Endothelial cell of hepatic sinusoid (primary cell): Measurements from ENCODE around the gene B3GNT7.

ENCODE experiments used
- in situ Hi-C: cut with HindIII; loops from 2 replicates; pipeline ENCODE4 v1.10.0; 2017; ENCODE audit warnings: low sequenced_read_pairs

B3GNT7 gene

GRCh38 chr2:231418820-231419640 is 23.5 kb downstream of the B3GNT7 start:
- in situ Hi-C loops, result loop anchor here (25.0 kb wide), 1 partner anchor 182 kb away; no protein-coding TSS in a partner anchor

GRCh38 chr2:231421051-231421580 is 25.6 kb downstream of the B3GNT7 start:
- in situ Hi-C loops, result loop anchor here (25.0 kb wide), 1 partner anchor 184 kb away; no protein-coding TSS in a partner anchor

GRCh38 chr2:231422056-231422455 is 26.5 kb downstream of the B3GNT7 start:
- in situ Hi-C loops, result loop anchor here (25.0 kb wide), 1 partner anchor 185 kb away; no protein-coding TSS in a partner anchor

GRCh38 chr2:231423176-231423575 is 27.7 kb downstream of the B3GNT7 start:
- in situ Hi-C loops, result loop anchor here (25.0 kb wide), 1 partner anchor 186 kb away; no protein-coding TSS in a partner anchor

- in situ Hi-C loops, result loop anchor here (5.0 to 25.0 kb wide), 2 partner anchors 87 to 338 kb away; no protein-coding TSS in a partner anchor
Observed at GRCh38 chr2:231425291-231425810, 29.8 kb downstream of the B3GNT7 start.

GRCh38 chr2:231425811-231426703 is 30.5 kb downstream of the B3GNT7 start:
- in situ Hi-C loops, result loop anchor here (5.0 to 25.0 kb wide), 2 partner anchors 86 to 339 kb away; no protein-coding TSS in a partner anchor

GRCh38 chr2:231427116-231427515 is 31.6 kb downstream of the B3GNT7 start:
- in situ Hi-C loops, result loop anchor here (5.0 to 25.0 kb wide), 2 partner anchors 85 to 340 kb away; no protein-coding TSS in a partner anchor

- in situ Hi-C loops, result loop anchor here (5.0 to 25.0 kb wide), 2 partner anchors 83 to 342 kb away; no protein-coding TSS in a partner anchor
Observed at GRCh38 chr2:231429152-231429551, 33.6 kb downstream of the B3GNT7 start.

GRCh38 chr2:231429901-231430300 is 34.4 kb downstream of the B3GNT7 start:
- in situ Hi-C loops, result loop anchor here (5.0 to 25.0 kb wide), 2 partner anchors 82 to 343 kb away; no protein-coding TSS in a partner anchor

GRCh38 chr2:231430437-231430836 is 34.9 kb downstream of the B3GNT7 start:
- in situ Hi-C loops, result loop anchor here (25.0 kb wide), 1 partner anchor 343 kb away; no protein-coding TSS in a partner anchor

- in situ Hi-C loops, result loop anchor here (25.0 kb wide), 1 partner anchor 344 kb away; no protein-coding TSS in a partner anchor
Observed at GRCh38 chr2:231431606-231432005, 36.1 kb downstream of the B3GNT7 start.

GRCh38 chr2:231433990-231434389 is 38.5 kb downstream of the B3GNT7 start:
- in situ Hi-C loops, result loop anchor here (25.0 kb wide), 1 partner anchor 347 kb away; no protein-coding TSS in a partner anchor

- in situ Hi-C loops, result loop anchor here (25.0 kb wide), 1 partner anchor 350 kb away; no protein-coding TSS in a partner anchor
Observed at GRCh38 chr2:231436957-231437356, 41.4 kb downstream of the B3GNT7 start.

- in situ Hi-C loops, result loop anchor here (25.0 kb wide), 1 partner anchor 362 kb away; no protein-coding TSS in a partner anchor
Observed at GRCh38 chr2:231449503-231450054, 54.1 kb downstream of the B3GNT7 start.

- in situ Hi-C loops, result no loop called here
Observed at GRCh38 chr2:231450548-231450989, 55.1 kb downstream of the B3GNT7 start.
